ENCODE data around the gene ADAMTSL3.

DNA sequence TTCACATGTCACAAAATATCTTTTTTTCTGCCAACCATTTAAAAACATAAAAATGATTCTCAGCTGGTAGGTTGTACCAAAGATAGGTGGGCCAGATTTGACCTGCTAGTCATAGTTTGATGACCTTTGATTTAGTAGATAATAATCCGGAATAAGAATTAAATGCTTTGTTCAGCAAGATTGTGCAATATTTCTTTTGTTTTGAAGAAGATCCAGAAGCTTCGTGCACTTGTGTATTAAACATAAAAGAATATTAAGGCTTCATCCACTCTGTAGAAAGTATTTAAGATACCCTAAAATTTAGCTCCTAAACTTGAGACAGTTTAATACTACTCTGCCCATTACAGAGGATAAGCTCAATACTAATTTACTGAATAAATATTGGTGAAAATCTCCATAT, 258.4 kb downstream of the ADAMTSL3 start:
- TF ChIP-seq, protein P1, sequence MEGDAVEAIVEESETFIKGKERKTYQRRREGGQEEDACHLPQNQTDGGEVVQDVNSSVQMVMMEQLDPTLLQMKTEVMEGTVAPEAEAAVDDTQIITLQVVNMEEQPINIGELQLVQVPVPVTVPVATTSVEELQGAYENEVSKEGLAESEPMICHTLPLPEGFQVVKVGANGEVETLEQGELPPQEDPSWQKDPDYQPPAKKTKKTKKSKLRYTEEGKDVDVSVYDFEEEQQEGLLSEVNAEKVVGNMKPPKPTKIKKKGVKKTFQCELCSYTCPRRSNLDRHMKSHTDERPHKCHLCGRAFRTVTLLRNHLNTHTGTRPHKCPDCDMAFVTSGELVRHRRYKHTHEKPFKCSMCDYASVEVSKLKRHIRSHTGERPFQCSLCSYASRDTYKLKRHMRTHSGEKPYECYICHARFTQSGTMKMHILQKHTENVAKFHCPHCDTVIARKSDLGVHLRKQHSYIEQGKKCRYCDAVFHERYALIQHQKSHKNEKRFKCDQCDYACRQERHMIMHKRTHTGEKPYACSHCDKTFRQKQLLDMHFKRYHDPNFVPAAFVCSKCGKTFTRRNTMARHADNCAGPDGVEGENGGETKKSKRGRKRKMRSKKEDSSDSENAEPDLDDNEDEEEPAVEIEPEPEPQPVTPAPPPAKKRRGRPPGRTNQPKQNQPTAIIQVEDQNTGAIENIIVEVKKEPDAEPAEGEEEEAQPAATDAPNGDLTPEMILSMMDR (IDR thresholded peaks at IDR 0.05), result no peak
- TF ChIP-seq POLR2A (IDR thresholded peaks at IDR 0.05), result no peak
